Tibial nerve (tissue), 4 donors: ENCODE results near the gene ACOXL. TPM values are rescaled to one million over a fixed set of nuclear protein-coding genes. Genes with fewer than 3 reads are reported as not detected.
"Not testable (repeated sequence)": the region's sequence is repeated elsewhere in the genome, so short reads cannot be mapped to it uniquely, and the experiment has no call there.

Experiments
- DNase-seq, 2 donors: peaks; one replicate each; pipeline ENCODE4 v3.0.0-alpha.2; 2019; ENCODE audit warnings: low spot score in 2 of 2
- H3K27ac ChIP-seq, 4 donors: fragments of 200-600 bp; sonication (generic) in 3 of 4; one replicate each; pipeline ENCODE4 v1.5.1; 2017 to 2019; ENCODE audit warnings: mild to moderate bottlenecking in 1 of 4
- H3K27me3 ChIP-seq, 2 donors: fragments of 200-600 bp; sonication (generic) in 1 of 2; one replicate each; pipeline versions ENCODE4 v1.5.1 to v1.6.0; 2017 to 2019
- H3K36me3 ChIP-seq, 3 donors: fragments of 200-600 bp; sonication (generic); one replicate each; pipeline ENCODE4 v1.5.1; 2018 to 2019
- H3K4me1 ChIP-seq, 4 donors: fragments of 200-600 bp; sonication (generic) in 3 of 4; one replicate each; pipeline ENCODE4 v1.5.1; 2017 to 2019
- H3K4me3 ChIP-seq, 4 donors: fragments of 200-600 bp; sonication (generic) in 3 of 4; one replicate each; pipeline ENCODE4 v1.5.1; 2017 to 2019; ENCODE audit warnings: mild to moderate bottlenecking in 1 of 4, moderate library complexity in 1 of 4
- H3K9me3 ChIP-seq, 4 donors: fragments of 200-600 bp; sonication (generic) in 3 of 4; one replicate each; pipeline ENCODE4 v1.5.1; 2017 to 2019
- EP300 ChIP-seq, 2 donors: sonication (generic); formaldehyde crosslinking; IDR thresholded peaks; one replicate each; pipeline ENCODE4 v1.6.1; 2017; ENCODE audit warnings: antibody characterized with exemption in 2 of 2, mild to moderate bottlenecking in 1 of 2
- POLR2A ChIP-seq, 2 donors: fragments of 450-650 bp; IDR thresholded peaks; one replicate each; pipeline ENCODE4 v1.6.1; 2017; ENCODE audit warnings: antibody characterized with exemption in 2 of 2, mild to moderate bottlenecking in 2 of 2, moderate library complexity in 2 of 2
- WGBS, 2 donors: methylation state at CpG; one replicate each; pipeline ENCODE4 v1.1.5; 2018; 5-methylcytosine and 5-hydroxymethylcytosine counted together
- total RNA-seq, 4 donors: library from RNA; depleted of rRNA; stranded (reverse); fragments of >200 nt; gene quantifications; one replicate each; pipeline ENCODE4 v1.1.0, GENCODE V29; 2016
- TF ChIP-seq, protein P1 (sequence below), 5 experiments: fragments of 200-600 bp in 3 of 5; fragments of 450-650 bp in 2 of 5; sonication (generic) in 3 of 5; IDR thresholded peaks; one replicate each; pipeline ENCODE4 v1.5.1; 2016 to 2019; ENCODE audit warnings: antibody characterized with exemption in 5 of 5, mild to moderate bottlenecking in 3 of 5, moderate library complexity in 2 of 5

Gene ACOXL
- total RNA-seq, 4 donors from 2014 or later, result 0.30 TPM; not detected in 3

DNA sequence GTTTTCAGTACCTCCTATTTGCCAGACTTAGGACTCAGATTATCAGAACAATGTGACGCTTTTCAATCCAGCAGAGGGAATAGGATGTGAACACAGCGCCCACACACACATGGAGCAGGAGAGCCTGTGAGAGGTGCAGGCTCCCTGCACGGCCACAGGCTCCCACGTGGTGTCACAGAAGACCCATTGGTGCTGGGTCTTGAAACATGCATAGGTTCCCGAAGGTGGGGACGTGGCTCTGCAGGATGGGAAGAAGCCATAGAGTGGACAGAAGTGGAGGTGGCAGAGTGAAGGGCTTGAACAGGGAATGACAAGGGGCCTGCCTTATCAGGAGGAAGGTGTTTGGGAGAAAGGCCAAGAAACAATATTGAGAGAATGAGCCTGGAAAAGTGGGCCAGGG is 309.9 kb downstream of the ACOXL start:
- Histone ChIP-seq H3K4me1 (no peaks in the 10 kb centered on the region), H3K36me3 (no peaks in the 10 kb centered on the region), H3K4me3 (no peak overlapping the region), H3K27ac (no peak overlapping the region), H3K27me3 (no peaks in the 10 kb centered on the region), H3K9me3 (no peaks in the 10 kb centered on the region)
- TF ChIP-seq EP300 (IDR thresholded peaks at IDR 0.05) (no peak), POLR2A (IDR thresholded peaks at IDR 0.05) (no peak)
- TF ChIP-seq, protein P1, sequence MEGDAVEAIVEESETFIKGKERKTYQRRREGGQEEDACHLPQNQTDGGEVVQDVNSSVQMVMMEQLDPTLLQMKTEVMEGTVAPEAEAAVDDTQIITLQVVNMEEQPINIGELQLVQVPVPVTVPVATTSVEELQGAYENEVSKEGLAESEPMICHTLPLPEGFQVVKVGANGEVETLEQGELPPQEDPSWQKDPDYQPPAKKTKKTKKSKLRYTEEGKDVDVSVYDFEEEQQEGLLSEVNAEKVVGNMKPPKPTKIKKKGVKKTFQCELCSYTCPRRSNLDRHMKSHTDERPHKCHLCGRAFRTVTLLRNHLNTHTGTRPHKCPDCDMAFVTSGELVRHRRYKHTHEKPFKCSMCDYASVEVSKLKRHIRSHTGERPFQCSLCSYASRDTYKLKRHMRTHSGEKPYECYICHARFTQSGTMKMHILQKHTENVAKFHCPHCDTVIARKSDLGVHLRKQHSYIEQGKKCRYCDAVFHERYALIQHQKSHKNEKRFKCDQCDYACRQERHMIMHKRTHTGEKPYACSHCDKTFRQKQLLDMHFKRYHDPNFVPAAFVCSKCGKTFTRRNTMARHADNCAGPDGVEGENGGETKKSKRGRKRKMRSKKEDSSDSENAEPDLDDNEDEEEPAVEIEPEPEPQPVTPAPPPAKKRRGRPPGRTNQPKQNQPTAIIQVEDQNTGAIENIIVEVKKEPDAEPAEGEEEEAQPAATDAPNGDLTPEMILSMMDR (IDR thresholded peaks at IDR 0.05), result no peak
- 85 to 93% methylated on average over 6 of the region's 6 CpGs for WGBS, 2 donors
- DNase-seq, result no peak

DNA sequence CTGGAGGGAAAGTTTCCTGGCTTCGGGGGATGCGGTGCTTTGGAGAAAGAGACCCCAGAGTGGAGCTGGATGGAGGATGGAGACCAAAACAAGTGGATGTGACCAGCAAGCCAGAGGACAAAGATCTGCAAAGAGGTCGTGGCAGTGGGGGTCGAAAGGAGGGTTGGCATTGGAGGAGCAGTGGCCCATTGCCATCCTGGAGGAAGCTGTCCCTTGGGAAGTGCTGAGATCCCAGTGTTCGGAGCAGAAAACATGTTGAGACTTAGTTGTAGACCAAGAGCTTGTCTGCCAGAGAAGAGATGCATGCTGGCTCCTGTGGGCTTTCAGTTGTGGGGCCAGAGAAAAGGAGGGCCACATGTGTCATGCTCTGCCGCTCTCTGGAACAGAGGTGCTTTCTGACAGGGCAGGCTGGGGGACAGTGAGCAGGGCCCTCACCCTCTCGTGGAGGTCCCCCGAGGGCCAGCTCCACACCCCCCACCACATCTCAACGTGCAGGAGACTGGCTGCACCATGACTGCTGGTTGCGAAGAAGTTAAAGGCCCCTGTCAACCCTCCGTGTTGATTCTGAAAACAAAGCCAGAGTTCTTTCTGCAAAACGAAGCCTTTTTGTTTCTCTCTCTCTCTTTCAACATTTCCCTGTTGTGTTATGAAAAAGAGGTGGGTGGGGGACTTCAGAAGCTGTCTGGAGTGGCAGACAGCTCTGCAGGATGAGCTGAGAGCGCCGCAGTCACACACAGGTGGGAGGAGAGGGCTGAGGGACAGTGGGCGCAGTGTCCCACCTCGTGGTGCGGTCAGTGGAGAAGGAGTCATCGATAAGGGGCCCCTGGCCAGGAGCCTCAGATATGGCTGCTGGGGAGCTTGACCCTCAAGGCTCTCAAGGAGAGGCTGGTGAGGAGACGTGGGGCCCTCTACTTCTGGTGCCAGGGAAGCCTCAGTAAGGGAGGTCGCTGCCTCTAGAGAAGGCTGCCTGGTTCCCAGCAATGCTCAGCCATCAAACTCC is 310.7 kb downstream of the ACOXL start:
- Histone ChIP-seq H3K36me3 (no peaks in the 10 kb centered on the region), H3K27me3 (no peaks in the 10 kb centered on the region), H3K4me3 (no peak overlapping the region), H3K4me1 (no peaks in the 10 kb centered on the region), H3K9me3 (no peaks in the 10 kb centered on the region), H3K27ac (no peak overlapping the region)
- no peak for DNase-seq
- WGBS, 2 donors, result 65 to 70% methylated on average over 20 of the region's 20 CpGs
- TF ChIP-seq, protein P1 (IDR thresholded peaks at IDR 0.05), result no peak
- no peak for TF ChIP-seq EP300 (IDR thresholded peaks at IDR 0.05)
- no peak for TF ChIP-seq POLR2A (IDR thresholded peaks at IDR 0.05)

DNA sequence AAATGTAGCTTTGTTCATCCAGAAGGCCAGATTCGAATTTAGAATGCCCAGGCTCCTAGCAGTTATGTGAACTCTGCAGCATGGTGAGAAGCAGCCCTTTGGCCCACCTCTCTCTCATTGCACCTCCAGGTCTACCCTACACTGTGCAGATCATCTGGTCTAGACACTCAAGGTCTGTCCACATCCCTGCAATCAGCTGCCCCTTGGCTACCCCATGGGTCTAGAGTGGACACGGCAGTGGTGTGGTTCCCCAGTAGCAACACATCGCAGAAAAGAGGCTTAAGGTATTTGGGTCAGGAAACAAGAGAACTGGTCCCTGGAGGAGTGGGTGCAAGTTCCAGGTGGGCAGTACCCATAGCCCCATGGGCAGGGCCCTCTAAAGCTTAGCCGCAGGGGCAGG is 311.7 kb downstream of the ACOXL start:
- 61 to 85% methylated on average over 4 of the region's 4 CpGs for WGBS, 2 donors
- TF ChIP-seq EP300 (IDR thresholded peaks at IDR 0.05), result no peak
- TF ChIP-seq POLR2A (IDR thresholded peaks at IDR 0.05), result no peak
- TF ChIP-seq, protein P1 (IDR thresholded peaks at IDR 0.05), result no peak
- Histone ChIP-seq H3K4me1 (no peaks in the 10 kb centered on the region), H3K27ac (no peak overlapping the region), H3K36me3 (no peaks in the 10 kb centered on the region), H3K9me3 (no peaks in the 10 kb centered on the region), H3K4me3 (no peak overlapping the region), H3K27me3 (no peaks in the 10 kb centered on the region)
- no peak for DNase-seq

DNA sequence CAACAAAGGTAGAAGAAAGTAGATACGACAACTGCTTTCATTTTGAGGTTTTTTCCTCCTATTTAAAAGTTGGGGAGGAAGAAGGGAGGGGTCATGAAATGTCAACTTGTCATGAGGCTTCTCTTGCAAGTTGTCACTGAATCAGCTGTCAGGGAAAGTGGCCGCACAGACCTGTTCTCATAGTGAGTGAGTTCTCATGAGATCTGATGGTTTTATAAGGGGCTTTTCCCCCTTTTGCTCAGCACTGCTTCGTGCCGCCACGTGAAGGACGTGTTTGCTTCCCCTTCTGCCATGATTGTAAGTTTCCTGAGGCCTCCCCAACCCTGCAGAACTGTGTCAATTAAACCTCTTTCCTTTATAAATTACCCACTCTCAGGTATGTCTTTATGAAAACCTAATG is 312.9 kb downstream of the ACOXL start:
- 91 to 94% methylated on average over 6 of the region's 6 CpGs for WGBS, 2 donors
- not testable (repeated sequence) for H3K4me3 ChIP-seq, DNase-seq, H3K4me1 ChIP-seq, H3K27me3 ChIP-seq, H3K36me3 ChIP-seq, H3K9me3 ChIP-seq, H3K27ac ChIP-seq

DNA sequence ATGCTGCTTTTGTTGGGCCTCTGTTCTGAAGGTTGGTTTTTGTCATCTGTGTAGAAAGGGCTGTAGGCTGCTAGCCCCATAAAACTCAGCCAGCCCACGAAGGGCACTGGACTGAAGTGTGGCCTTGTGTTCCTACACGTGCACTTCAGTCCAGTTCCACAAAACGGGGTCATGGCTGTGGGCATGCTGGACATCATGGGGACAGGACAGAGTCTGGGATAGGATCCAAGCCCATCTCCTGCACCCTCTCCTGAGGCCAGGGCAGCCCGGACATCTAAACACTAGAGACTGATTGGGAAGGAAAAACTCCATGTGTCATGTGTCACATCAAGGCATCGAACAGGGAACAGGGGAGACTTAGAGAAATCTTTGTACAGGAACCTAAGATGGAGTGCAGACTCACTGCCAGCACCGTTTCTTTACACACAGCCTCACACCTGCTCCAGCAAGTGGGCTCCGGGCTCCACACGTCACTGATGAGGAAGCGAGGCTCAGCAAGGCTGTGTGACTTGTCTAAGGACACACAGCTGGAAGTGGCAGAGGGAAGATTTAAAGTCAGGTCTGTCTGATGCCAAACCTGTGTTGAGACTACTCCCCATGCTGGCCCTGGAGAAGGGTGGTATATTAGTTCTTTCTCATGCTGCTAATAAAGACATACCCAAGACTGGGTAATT is 313.5 kb downstream of the ACOXL start:
- Histone ChIP-seq H3K36me3 (no peaks in the 10 kb centered on the region), H3K27ac (no peak overlapping the region), H3K4me3 (no peak overlapping the region), H3K9me3 (no peaks in the 10 kb centered on the region), H3K4me1 (no peaks in the 10 kb centered on the region), H3K27me3 (no peaks in the 10 kb centered on the region)
- WGBS, 2 donors, result 84% methylated on average over 9 of the region's 9 CpGs
- DNase-seq, result no peak
- TF ChIP-seq POLR2A (IDR thresholded peaks at IDR 0.05) (no peak), EP300 (IDR thresholded peaks at IDR 0.05) (no peak)
- TF ChIP-seq, protein P1 (IDR thresholded peaks at IDR 0.05), result no peak
